HCT116 (cell line): ENCODE results near the gene SBF2.

Experiments
- CTCF ChIP-seq, 3 experiments: fragments of 200-600 bp in 1 of 3; sonication (generic) in 1 of 3; IDR thresholded peaks in 2 of 3; conservative IDR thresholded peaks in 1 of 3; 2 replicates each; pipeline ENCODE4 v1.5.1; 2012 to 2017; ENCODE audit warnings: low read depth in 2 of 3, low read length in 2 of 3, antibody characterized with exemption in 1 of 3, borderline replicate concordance in 1 of 3, control low read depth in 1 of 3, mild to moderate bottlenecking in 1 of 3, mixed read lengths in 1 of 3, mixed run types in 1 of 3, moderate library complexity in 1 of 3; ENCODE audit not compliant: insufficient read depth in 1 of 3
- EGR1 ChIP-seq: IDR thresholded peaks from 2 replicates; pipeline ENCODE4 v1.6.1; 2012; ENCODE audit warnings: low read depth
- EZH2 ChIP-seq: fragments of 200-600 bp; sonication (generic); IDR thresholded peaks from 2 replicates; pipeline ENCODE4 v1.6.1; 2017; ENCODE audit warnings: antibody characterized with exemption, mixed run types
- POLR2A ChIP-seq: IDR thresholded peaks from 2 replicates; pipeline ENCODE4 v1.7.0; 2011; ENCODE audit warnings: borderline replicate concordance; ENCODE audit not compliant: insufficient read depth, insufficient read length; ENCODE audit errors: extremely low read depth
- POLR2AphosphoS5 ChIP-seq: IDR thresholded peaks from 2 replicates; pipeline ENCODE4 v1.6.1; 2011; ENCODE audit warnings: mild to moderate bottlenecking, low read depth, low read length, moderate library complexity
- REST ChIP-seq: IDR thresholded peaks from 2 replicates; pipeline ENCODE4 v1.6.1; 2012; ENCODE audit warnings: low read depth
- YY1 ChIP-seq: IDR thresholded peaks from 2 replicates; pipeline ENCODE4 v1.6.1; 2011; ENCODE audit warnings: low read length, low read depth, moderate library complexity, mild to moderate bottlenecking; ENCODE audit not compliant: insufficient replicate concordance; ENCODE audit errors: extremely low read depth
- ZNF274 ChIP-seq: fragments of 200-500 bp; sonication (Bioruptor generic); IDR thresholded peaks from 2 replicates; pipeline ENCODE4 v1.6.1; 2014; ENCODE audit warnings: mild to moderate bottlenecking, low read depth, low read length, inconsistent platforms
- TF ChIP-seq, protein P1 (sequence below): IDR thresholded peaks from 2 replicates; pipeline ENCODE4 v1.6.1; 2012

- no peak for TF ChIP-seq EGR1
- no peak for TF ChIP-seq CTCF (IDR thresholded peaks at IDR 0.05 in 2 of 3, conservative IDR thresholded peaks at IDR 0.05 in 1 of 3; ENCODE audit: borderline replicate concordance in 1 of 3, insufficient read depth in 1 of 3, low read depth in 2 of 3, low read length in 2 of 3)
- no peak for TF ChIP-seq POLR2AphosphoS5
- no peak for TF ChIP-seq POLR2A
- no peak for TF ChIP-seq ZNF274
- TF ChIP-seq YY1, result no peak
- TF ChIP-seq EZH2, result no peak
- TF ChIP-seq REST, result no peak
- TF ChIP-seq, protein P1, sequence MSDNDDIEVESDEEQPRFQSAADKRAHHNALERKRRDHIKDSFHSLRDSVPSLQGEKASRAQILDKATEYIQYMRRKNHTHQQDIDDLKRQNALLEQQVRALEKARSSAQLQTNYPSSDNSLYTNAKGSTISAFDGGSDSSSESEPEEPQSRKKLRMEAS, result no peak
Observed at GRCh38 chr11:10287766-10288715, 6.0 kb downstream of the SBF2 start.
